ENCODE data around the gene CAMK1D.

Gene CAMK1D

DNA sequence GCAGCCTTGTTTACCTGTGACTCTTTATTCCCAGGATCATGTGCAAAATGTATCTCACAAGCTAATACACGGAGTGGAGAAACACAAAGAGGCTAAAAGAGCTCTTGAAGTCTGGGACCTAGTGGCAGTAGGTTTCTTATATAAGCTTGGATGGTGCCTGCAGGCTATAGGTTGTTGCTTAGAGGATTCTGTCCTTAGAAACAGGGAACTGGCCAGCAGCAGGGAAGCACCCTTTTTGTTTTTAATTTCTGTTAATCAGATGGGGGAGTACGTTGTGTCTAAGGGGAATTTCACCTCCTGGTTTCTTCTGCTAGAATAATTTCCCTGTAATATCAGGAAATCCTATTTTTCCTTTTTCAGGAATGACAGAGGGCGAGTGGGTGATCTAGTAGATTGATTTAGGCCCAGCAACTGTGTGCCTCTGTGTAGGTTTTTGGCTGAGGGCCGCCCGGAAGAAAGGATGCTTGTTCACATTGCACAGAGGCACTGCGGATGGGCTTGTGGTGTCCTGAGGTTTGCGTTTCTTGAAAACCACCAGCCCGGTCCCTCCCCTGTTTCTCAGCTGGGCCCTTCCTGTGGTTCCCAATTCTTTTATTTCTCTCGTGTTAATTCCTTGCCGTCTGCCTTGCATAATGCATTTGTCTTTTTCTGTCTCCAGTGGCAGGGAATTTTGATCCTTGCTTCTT lies 158.0 kb downstream of the CAMK1D start:
- peaks cover 20% of the 10 kb centered on the region for H3K27me3 Mint-ChIP-seq
- no peak overlapping the region for H3K4me3 Mint-ChIP-seq
- no peaks in the 10 kb centered on the region for H3K9me3 Mint-ChIP-seq
- H3K4me1 Mint-ChIP-seq (ENCODE audit: low read depth), result peaks cover 73% of the 10 kb centered on the region
- peak overlapping the region; percentile 76 for H3K27ac Mint-ChIP-seq
- intact Hi-C loops (cut with micrococcal nuclease), result no loop called here
- peaks cover 18% of the 10 kb centered on the region for H3K36me3 Mint-ChIP-seq (ENCODE audit: low read depth)

DNA sequence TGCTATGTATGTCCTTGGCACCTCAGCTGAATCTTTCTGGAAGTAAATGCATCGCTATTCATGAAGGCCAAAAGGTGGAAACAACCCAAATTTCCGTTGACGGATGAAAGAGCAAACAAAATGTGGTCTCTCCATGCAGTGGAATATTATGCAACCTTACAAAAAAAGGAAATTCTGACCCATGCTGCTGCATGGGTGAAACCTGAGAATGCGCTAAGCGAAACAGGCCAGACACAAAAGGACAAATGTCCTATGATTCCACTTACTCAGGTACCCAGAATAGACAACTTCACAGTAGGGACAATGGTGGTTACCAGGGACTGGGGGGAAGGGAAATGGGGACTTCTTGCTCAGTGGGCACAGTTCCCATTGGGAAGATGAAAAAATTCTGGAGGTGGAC lies 158.8 kb downstream of the CAMK1D start:
- intact Hi-C loops (cut with micrococcal nuclease), result no loop called here
- H3K27ac Mint-ChIP-seq, result peak overlapping the region; percentile 82

DNA sequence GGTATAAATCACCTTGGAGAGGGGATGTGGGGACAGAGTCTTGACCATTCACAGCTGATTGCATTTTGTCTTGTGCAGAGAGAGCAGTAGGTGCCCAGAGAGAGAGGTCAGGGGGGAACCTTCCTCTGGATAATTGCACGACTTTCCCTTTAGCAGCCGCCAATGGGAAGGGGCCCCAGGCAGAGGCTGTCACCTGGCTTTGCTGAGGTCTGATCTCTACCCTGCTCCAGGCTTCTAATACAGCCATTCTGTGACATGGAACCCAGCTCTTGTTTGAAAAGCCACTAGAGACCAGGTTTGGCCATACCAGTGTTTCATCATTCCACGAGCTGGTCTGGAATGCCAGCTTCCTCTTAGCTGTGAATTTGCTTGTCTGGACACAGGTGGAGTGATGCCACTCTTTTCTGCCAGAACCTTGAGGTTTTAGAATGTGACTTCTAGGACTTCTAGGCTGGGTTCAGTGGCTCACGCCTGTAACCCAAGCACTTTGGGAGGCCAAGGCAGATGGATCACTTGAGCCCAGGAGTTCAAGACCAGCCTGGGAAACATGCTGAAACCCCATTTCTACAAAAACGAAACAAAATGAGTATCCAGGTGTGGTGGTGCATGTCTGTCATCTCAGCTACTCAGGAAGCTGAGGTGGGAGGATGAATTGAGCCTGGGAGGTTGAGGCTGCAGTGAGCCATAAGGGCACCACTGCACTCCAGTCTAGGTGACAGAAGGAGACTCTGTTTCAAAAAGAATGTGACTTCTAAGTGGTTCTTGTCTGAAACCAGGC lies 159.9 kb downstream of the CAMK1D start:
- H3K4me3 Mint-ChIP-seq, result no peak overlapping the region
- no peaks in the 10 kb centered on the region for H3K9me3 Mint-ChIP-seq
- H3K4me1 Mint-ChIP-seq (ENCODE audit: low read depth), result peaks cover 77% of the 10 kb centered on the region
- peaks cover 18% of the 10 kb centered on the region for H3K36me3 Mint-ChIP-seq (ENCODE audit: low read depth)
- H3K27me3 Mint-ChIP-seq, result peaks cover 13% of the 10 kb centered on the region
- H3K27ac Mint-ChIP-seq, result peak overlapping the region; percentile 82
- intact Hi-C loops (cut with micrococcal nuclease), result no loop called here

More for the DNA sequence above, 158.8 kb downstream of the CAMK1D start:
- peaks cover 18% of the 10 kb centered on the region for H3K27me3 Mint-ChIP-seq
- H3K9me3 Mint-ChIP-seq, result no peaks in the 10 kb centered on the region
- no peak overlapping the region for H3K4me3 Mint-ChIP-seq
- peaks cover 18% of the 10 kb centered on the region for H3K36me3 Mint-ChIP-seq (ENCODE audit: low read depth)
- H3K4me1 Mint-ChIP-seq (ENCODE audit: low read depth), result peaks cover 78% of the 10 kb centered on the region

DNA sequence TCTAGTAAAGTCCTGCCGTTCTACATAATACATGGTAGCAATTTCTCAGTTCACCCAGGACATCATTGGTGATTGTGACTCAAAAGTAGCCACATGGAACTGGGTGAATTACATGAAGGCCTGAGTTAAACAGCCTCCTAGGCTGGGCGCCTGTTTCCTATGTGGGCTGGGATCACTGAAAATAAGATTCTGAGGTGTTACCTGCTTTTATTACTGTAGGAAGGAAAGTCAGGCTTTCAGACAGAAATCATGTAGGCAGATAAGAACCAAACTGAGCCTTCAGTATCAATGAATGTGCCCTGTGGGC lies 160.4 kb downstream of the CAMK1D start:
- Mint-ChIP-seq H3K9me3 (no peaks in the 10 kb centered on the region), H3K36me3 (ENCODE audit: low read depth) (peaks cover 18% of the 10 kb centered on the region), H3K4me1 (ENCODE audit: low read depth) (peaks cover 74% of the 10 kb centered on the region), H3K4me3 (no peak overlapping the region), H3K27me3 (peaks cover 11% of the 10 kb centered on the region), H3K27ac (peak overlapping the region; percentile 82)
- intact Hi-C loops (cut with micrococcal nuclease), result no loop called here

DNA sequence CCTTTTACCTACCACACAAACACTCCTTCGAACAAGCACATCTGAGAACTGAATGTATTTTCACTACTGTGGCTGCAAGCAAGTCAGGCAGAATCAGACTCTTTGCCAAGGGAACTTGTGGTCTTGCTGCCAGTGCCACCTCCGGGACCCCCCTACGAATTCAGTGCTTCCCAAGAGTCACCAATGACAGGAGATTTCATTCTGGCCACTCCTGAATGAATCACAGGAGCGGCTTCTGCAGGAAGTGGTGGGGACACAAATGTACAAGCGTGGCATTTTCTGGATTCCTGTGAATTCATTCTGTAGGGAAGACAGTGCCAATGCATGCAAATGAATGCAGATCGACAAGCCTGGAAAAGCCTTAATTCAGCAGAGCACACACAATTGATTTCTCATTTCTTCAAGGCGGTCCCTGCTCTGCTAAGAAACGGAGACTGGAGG lies 161.2 kb downstream of the CAMK1D start:
- Mint-ChIP-seq H3K4me3 (peak overlapping the region; percentile 67), H3K4me1 (ENCODE audit: low read depth) (peaks cover 70% of the 10 kb centered on the region), H3K27ac (peak overlapping the region; percentile 82), H3K36me3 (ENCODE audit: low read depth) (peaks cover 13% of the 10 kb centered on the region), H3K27me3 (peaks cover 8% of the 10 kb centered on the region), H3K9me3 (no peaks in the 10 kb centered on the region)
- intact Hi-C loops (cut with micrococcal nuclease), result no loop called here

DNA sequence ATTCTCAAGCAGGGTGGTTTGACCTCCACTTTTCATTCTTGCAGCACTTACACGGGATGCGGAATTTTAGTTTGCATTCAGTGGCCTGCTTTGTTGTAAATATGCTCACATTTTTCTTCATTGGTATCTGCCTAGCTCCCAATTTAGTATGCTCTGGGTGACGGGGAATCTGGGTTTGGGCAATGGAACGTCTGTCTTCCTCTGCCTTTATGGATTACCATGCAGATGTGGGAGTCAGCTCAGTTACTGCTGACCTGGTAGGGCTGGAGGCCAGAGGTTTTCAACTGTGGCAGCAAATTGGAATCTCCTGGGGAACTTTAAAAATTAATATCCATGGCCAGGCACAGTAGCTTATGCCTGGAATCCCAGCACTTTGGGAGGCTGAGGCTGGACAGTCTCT lies 161.6 kb downstream of the CAMK1D start:
- Mint-ChIP-seq H3K27me3 (peaks cover 8% of the 10 kb centered on the region), H3K27ac (peak overlapping the region; percentile 82), H3K4me1 (ENCODE audit: low read depth) (peaks cover 74% of the 10 kb centered on the region), H3K9me3 (no peaks in the 10 kb centered on the region), H3K36me3 (ENCODE audit: low read depth) (peaks cover 13% of the 10 kb centered on the region), H3K4me3 (peak overlapping the region; percentile 58)
- intact Hi-C loops (cut with micrococcal nuclease), result no loop called here

DNA sequence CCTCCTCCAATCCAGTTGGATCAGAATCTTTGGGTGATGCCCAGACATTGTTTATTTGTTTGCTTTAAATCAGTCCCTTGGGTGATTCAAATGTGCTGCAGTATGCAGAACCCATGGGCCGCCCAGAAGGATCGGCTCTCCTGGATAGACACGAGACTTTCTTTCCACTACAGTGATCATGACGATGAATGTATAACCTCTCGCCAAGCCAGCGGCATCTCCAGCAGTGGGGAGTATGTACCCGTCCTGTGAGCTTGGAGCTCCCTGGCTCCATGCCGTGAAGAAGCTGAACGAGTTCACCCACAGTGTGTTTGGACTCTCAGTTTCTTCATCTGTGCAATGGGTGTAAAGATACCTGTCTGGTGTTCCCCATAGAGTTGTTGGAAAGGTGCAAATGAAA lies 162.3 kb downstream of the CAMK1D start:
- peaks cover 13% of the 10 kb centered on the region for H3K36me3 Mint-ChIP-seq (ENCODE audit: low read depth)
- H3K27ac Mint-ChIP-seq, result peak overlapping the region; percentile 82
- peak overlapping the region; percentile 58 for H3K4me3 Mint-ChIP-seq
- peaks cover 6% of the 10 kb centered on the region for H3K27me3 Mint-ChIP-seq
- intact Hi-C loops (cut with micrococcal nuclease), result no loop called here
- H3K9me3 Mint-ChIP-seq, result no peaks in the 10 kb centered on the region
- H3K4me1 Mint-ChIP-seq (ENCODE audit: low read depth), result peaks cover 70% of the 10 kb centered on the region

DNA sequence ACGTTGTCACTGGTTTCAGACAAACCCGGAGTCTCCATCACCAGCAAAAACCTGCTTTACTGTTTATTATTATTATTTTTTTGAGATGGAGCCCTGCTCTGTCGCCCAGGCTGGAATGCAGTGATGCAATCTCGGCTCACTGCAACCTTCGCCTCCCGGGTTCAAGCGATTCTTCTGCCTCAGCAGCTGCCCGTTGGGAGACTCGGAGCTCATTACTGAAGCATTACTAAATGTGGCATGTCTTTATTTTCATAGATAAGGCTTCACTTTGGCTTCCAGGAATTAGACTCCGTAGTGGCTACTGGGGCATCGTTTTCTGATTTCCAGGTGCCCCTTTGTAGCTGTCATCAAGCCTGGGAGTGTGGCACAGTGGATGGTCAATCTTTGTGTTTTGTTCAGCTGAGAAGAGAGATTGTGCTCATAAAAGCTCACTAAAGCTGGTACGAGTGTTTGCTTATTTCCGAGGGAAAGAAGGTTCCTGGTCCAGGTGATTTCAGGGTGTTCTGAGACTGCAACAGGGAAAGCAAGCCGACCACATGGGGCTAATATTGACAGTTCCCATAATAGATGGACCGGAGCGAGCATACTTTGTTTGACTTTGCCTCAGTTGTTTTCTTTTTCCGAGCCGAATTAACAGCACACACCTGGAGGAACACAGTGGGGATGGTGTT lies 163.1 kb downstream of the CAMK1D start:
- no peak overlapping the region for H3K4me3 Mint-ChIP-seq
- H3K9me3 Mint-ChIP-seq, result no peaks in the 10 kb centered on the region
- peaks cover 62% of the 10 kb centered on the region for H3K4me1 Mint-ChIP-seq (ENCODE audit: low read depth)
- intact Hi-C loops (cut with micrococcal nuclease), result no loop called here
- H3K36me3 Mint-ChIP-seq (ENCODE audit: low read depth), result peaks cover 13% of the 10 kb centered on the region
- peak overlapping the region; percentile 45 for H3K27ac Mint-ChIP-seq
- H3K27me3 Mint-ChIP-seq, result peaks cover 5% of the 10 kb centered on the region

DNA sequence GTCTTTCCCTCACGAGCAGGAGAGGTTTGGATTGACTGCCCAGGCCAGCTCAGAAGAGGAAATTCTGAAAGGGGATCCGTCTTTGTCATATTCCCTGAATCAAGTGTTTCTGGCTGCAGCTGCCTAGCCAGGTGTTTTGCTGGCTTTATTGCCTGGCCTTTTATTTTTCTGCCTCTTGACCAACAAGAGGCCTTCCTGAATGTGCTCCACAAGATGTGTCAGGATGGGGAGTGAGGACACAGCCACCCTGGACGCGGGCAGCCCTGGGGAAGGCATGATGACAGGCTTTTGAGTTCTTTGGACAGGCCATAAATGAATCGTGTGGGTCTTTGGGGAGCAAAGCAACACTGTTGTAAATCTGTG lies 163.6 kb downstream of the CAMK1D start:
- Mint-ChIP-seq H3K4me3 (no peak overlapping the region), H3K4me1 (ENCODE audit: low read depth) (peaks cover 56% of the 10 kb centered on the region)
- intact Hi-C loops (cut with micrococcal nuclease), result no loop called here

DNA sequence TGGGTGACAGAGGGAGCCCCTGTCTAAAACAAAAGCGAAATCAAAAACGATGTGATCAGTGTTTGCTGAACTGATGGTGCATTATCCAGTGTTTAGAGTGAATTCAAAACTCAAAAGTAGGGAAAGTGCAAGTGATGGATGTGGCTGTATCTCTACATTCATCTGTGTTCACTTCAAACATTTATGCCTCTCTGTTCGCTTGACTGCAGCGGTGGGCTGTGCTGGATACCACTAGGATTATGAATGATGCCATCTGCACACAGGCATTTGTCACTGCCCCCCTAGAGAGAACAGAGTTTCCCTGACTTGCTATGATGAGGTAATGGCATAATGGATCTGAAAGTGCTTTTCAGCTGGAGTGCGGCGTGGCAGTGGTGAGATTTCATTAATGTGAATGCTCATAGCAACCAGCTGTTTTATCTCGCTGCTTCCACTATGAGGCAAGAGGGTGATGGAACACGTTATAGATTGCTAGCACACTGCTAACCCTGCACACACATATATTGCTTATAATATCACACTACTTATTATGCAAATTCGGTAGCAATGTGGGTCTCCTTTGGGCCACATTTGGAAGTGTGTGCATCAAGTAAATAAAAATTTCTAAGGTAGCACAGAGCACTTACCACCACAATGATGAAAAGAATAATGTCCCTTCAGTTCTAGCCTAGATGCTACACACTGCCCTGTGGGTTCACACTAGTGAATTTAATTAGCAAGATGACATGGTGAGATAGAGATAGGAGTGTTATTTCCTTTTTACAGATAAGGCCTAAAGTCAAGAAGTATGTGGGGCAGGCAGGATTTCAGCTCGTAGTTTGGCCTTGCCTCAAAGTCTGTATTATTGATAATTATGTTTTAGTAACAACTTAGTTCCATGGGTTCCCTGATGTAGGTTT lies 164.7 kb downstream of the CAMK1D start:
- Mint-ChIP-seq H3K27ac (peak overlapping the region; percentile 45), H3K27me3 (no peaks in the 10 kb centered on the region), H3K4me1 (ENCODE audit: low read depth) (peaks cover 46% of the 10 kb centered on the region), H3K36me3 (ENCODE audit: low read depth) (peaks cover 1% of the 10 kb centered on the region), H3K9me3 (no peaks in the 10 kb centered on the region), H3K4me3 (no peak overlapping the region)
- intact Hi-C loops (cut with micrococcal nuclease), result no loop called here

More for the DNA sequence above, 163.6 kb downstream of the CAMK1D start:
- peaks cover 11% of the 10 kb centered on the region for H3K36me3 Mint-ChIP-seq (ENCODE audit: low read depth)
- no peaks in the 10 kb centered on the region for H3K9me3 Mint-ChIP-seq
- H3K27me3 Mint-ChIP-seq, result peaks cover 5% of the 10 kb centered on the region
- peak overlapping the region; percentile 45 for H3K27ac Mint-ChIP-seq

DNA sequence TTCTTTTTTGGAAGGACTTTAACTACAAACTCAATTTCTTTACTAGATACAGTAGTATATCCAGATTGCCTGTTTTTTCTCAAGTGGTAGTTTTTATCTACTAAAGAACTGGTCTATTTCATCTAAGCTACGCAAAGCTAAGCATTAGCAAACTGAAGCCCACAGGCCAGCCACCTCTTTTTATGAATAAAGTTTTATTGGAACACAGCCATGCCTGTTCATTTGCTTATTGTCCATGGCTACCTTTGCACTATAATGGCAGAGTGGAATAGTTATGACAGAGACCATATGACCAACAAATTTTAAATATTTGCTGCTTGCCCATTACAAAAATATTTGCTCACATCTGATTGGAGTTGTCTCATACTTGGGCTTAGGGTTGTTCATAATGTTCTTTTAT lies 168.7 kb downstream of the CAMK1D start:
- intact Hi-C loops (cut with micrococcal nuclease), result no loop called here
- Mint-ChIP-seq H3K4me1 (ENCODE audit: low read depth) (peaks cover 11% of the 10 kb centered on the region), H3K36me3 (ENCODE audit: low read depth) (peaks cover 2% of the 10 kb centered on the region), H3K9me3 (peaks cover 10% of the 10 kb centered on the region), H3K27me3 (no peaks in the 10 kb centered on the region), H3K4me3 (no peak overlapping the region), H3K27ac (no peak overlapping the region)

DNA sequence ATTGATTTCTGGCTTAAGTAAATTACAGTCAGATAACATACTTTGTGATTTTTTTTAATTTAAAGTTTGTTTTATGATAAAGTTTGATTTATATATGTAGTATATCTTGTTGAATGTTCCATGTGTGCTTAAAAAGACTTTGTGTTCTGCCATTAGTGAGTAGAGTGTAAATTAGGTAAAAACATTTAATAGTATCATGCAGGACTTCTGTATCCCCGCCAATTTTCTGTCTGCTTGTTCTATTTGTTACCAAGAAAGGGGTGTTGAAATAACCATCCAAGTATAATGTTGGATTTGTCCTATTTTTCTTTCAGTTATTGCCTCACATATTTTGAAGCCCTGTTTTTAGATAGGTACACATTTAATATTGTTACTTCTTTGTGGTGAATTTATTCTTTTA lies 172.1 kb downstream of the CAMK1D start:
- Mint-ChIP-seq H3K9me3 (peaks cover 29% of the 10 kb centered on the region), H3K27ac (no peak overlapping the region), H3K4me1 (ENCODE audit: low read depth) (no peaks in the 10 kb centered on the region), H3K36me3 (ENCODE audit: low read depth) (peaks cover 15% of the 10 kb centered on the region), H3K4me3 (no peak overlapping the region), H3K27me3 (no peaks in the 10 kb centered on the region)
- intact Hi-C loops (cut with micrococcal nuclease), result no loop called here

DNA sequence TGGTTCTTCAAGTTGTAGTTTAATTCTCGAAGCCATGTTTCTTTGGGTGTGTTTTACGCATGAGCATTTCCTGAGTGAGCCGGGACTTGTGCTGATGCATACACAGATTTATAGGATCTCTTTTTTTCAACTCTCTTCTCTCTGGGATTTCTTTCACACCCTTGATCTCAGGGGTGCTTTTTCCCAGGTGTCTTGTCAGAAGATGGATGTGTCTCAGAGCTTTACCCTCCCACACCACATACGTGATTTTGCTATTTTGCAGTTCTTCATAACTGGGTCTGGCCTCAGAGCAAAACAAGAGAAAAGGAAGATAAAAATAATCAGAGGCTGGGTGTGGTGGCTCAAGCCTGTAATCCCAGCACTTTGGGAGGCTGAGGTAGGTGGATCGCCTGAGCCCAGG lies 177.0 kb downstream of the CAMK1D start:
- Mint-ChIP-seq H3K36me3 (ENCODE audit: low read depth) (peaks cover 15% of the 10 kb centered on the region), H3K27ac (no peak overlapping the region), H3K4me1 (ENCODE audit: low read depth) (no peaks in the 10 kb centered on the region), H3K9me3 (peaks cover 26% of the 10 kb centered on the region), H3K27me3 (no peaks in the 10 kb centered on the region), H3K4me3 (no peak overlapping the region)
- intact Hi-C loops (cut with micrococcal nuclease), result no loop called here

All from dendritic cell treated with granulocyte-macrophage colony-stimulating factor and Interleukin-4, amounts not matched to agents 40 ng/mL and 50 ng/mL, for 4 days (primary cell).